ACC112 (cell line): ENCODE measurements around the gene TSPAN9.
"Not testable (repeated sequence)": the region's sequence is repeated elsewhere in the genome, so short reads cannot be mapped to it uniquely, and the experiment has no call there.

Experiments used
- H2AFZ ChIP-seq: fragments of 200-600 bp; sonication (generic); one replicate; pipeline ENCODE4 v1.6.0; 2017; ENCODE audit warnings: antibody characterized with exemption, low read length; ENCODE audit not compliant: unreplicated experiment
- H3K27ac ChIP-seq: fragments of 200-600 bp; sonication (generic); 2 replicates; pipeline ENCODE4 v1.5.1; 2014; ENCODE audit warnings: low read depth, mild to moderate bottlenecking, antibody characterized with exemption, low read length, moderate library complexity
- H3K27me3 ChIP-seq: fragments of 200-600 bp; sonication (generic); 2 replicates; pipeline ENCODE4 v1.6.1; 2014; ENCODE audit warnings: mild to moderate bottlenecking, antibody characterized with exemption, low read length, moderate library complexity, mixed read lengths; ENCODE audit not compliant: insufficient read depth
- H3K36me3 ChIP-seq: fragments of 200-600 bp; sonication (generic); 2 replicates; pipeline ENCODE4 v1.6.1; 2016; ENCODE audit warnings: mild to moderate bottlenecking, antibody characterized with exemption, low read length, moderate library complexity, mixed read lengths; ENCODE audit not compliant: insufficient read depth
- H3K4me1 ChIP-seq: fragments of 200-600 bp; sonication (generic); one replicate; pipeline ENCODE4 v1.6.1; 2016; ENCODE audit warnings: low read length, mixed read lengths; ENCODE audit not compliant: insufficient read depth, unreplicated experiment, control insufficient read depth
- H3K4me3 ChIP-seq: fragments of 200-600 bp; sonication (generic); 2 replicates; pipeline ENCODE4 v1.5.1; 2014; ENCODE audit warnings: mild to moderate bottlenecking, low read depth, low read length
- H3K79me2 ChIP-seq: fragments of 200-600 bp; sonication (generic); one replicate; pipeline ENCODE4 v1.6.0; 2016; ENCODE audit warnings: low read length; ENCODE audit not compliant: control insufficient read depth, unreplicated experiment, insufficient read depth

TSPAN9 gene

DNA sequence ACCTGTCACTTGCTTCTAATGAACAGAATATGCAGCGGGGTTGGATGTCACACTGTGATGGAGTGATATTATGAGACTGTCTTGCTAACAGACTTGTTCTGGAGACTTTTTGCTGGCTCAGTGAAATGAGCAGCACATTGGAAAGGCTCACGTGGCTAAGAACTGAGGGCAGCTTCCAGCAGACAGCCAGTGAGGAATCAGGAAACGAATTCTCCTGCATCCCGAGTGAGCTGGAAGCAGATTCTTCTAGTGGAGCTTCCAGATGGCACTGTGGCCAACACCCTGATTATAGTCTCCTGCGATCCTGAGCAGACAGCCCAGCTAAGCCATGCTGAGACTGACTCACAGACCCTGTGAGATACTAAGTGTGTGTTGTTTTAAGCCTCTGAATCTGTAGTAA lies 16.1 kb upstream of the TSPAN9 start:
- no peaks in the 10 kb centered on the region for H3K79me2 ChIP-seq
- H3K36me3 ChIP-seq, result no peaks in the 10 kb centered on the region
- H3K27ac ChIP-seq, result no peak overlapping the region
- H3K4me1 ChIP-seq, result no peaks in the 10 kb centered on the region
- H3K27me3 ChIP-seq, result peaks cover 44% of the 10 kb centered on the region
- no peak overlapping the region for H2AFZ ChIP-seq
- H3K4me3 ChIP-seq, result no peak overlapping the region

DNA sequence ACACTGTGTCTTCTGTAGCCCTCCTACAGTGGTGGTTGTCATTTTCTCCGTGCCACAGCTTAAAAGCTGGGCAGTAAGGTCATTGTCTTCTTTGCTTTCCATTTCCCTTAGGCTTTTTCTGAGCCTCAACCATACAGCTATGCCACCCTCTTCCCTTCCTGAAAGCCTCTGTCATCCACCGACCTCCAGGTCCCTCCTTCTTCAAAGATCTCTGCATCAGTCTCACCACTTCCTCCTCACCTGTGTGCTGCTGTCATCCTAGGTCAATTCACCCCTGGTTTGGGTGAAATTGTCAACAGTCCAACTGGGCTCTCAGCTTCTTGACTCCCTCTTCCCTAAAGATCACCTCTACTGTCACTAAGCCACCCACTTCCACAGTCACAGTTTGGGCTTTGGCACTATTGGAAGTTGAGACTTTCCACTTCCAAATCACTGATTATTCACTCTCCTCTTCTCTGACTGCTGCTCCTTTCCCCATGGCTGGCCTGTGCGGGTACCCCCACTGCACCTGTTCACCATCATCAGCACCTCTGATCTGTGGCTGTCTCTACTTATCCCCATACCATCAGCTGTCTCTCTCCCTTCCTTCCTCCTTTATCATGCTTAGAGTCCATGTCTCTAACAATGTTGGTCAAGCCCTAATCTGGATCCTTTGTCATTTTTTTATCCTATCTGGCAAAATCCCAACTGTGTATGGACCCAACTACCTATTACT lies 15.5 kb upstream of the TSPAN9 start:
- Histone ChIP-seq H3K4me1 (no peaks in the 10 kb centered on the region), H3K27me3 (peaks cover 44% of the 10 kb centered on the region), H3K27ac (no peak overlapping the region), H3K4me3 (no peak overlapping the region), H2AFZ (no peak overlapping the region), H3K79me2 (no peaks in the 10 kb centered on the region), H3K36me3 (no peaks in the 10 kb centered on the region)

DNA sequence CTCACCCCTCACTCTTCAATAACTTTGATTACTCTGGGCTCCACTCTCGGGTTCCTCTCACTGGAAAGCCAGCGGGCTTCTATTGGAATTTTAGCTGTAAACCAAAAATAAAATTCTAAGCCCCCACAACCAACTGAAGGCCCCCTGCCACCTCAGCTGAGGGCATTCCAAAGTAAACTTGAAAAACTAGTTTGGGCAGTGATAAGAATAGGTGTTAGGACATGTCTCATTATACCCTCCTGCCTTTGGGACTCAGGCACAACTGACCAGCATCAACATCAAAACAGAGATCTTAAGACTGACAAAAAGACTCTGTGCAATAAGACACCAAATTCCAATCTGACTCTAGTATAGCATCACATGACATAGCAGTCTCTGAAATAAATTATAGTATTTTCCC lies 11.9 kb upstream of the TSPAN9 start:
- H3K36me3 ChIP-seq, result no peaks in the 10 kb centered on the region
- no peak overlapping the region for H3K4me3 ChIP-seq

DNA sequence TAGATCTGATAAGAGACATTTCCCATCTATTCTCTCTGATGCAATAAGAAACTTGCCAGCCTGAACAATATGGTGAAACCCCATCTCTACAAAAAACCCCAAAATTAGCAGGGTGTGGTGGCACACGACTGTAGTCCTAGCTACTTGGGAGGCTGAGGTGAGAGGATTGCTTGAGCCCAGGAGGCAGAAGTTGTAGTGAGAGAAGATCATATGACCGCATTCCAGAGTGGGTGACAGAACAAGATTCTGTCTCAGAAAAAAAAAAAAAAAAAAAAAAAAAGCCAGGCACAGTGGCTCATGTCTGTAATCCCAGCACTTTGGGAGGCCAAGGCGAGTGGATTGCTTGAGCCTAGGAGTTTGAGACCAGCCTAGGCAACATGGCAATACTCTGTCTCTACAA lies 11.3 kb upstream of the TSPAN9 start:
- H3K36me3 ChIP-seq, H3K4me3 ChIP-seq, H3K27ac ChIP-seq, H2AFZ ChIP-seq, H3K4me1 ChIP-seq, H3K79me2 ChIP-seq: not testable (repeated sequence)
- H3K27me3 ChIP-seq, result peaks cover 47% of the 10 kb centered on the region

More for the DNA sequence above, 11.9 kb upstream of the TSPAN9 start:
- Histone ChIP-seq H3K4me1 (no peaks in the 10 kb centered on the region), H3K27me3 (peaks cover 50% of the 10 kb centered on the region), H2AFZ (no peak overlapping the region), H3K27ac (no peak overlapping the region), H3K79me2 (no peaks in the 10 kb centered on the region)

DNA sequence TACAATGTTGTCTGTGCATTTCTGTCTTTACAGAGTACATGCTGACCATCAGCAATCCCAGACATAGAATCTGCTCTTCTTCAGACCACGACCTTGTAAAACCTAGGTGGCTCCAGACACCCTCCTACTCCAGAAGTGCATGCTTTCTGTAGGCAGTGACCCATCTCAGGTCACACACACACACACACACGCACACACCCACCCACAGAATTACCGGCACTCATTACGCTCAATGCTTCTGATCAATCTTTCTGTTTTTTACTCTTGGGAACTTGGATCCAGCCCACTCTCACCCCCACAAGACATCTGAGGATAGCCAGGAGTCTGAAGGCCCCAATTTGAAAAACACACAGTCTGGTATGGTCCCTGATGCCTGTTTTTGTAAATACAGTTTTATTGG lies 7.5 kb upstream of the TSPAN9 start:
- Histone ChIP-seq H3K79me2 (no peaks in the 10 kb centered on the region), H3K27ac (no peak overlapping the region), H3K36me3 (no peaks in the 10 kb centered on the region), H3K4me3 (no peak overlapping the region), H3K27me3 (peaks cover 16% of the 10 kb centered on the region), H3K4me1 (peaks cover 5% of the 10 kb centered on the region), H2AFZ (no peak overlapping the region)

DNA sequence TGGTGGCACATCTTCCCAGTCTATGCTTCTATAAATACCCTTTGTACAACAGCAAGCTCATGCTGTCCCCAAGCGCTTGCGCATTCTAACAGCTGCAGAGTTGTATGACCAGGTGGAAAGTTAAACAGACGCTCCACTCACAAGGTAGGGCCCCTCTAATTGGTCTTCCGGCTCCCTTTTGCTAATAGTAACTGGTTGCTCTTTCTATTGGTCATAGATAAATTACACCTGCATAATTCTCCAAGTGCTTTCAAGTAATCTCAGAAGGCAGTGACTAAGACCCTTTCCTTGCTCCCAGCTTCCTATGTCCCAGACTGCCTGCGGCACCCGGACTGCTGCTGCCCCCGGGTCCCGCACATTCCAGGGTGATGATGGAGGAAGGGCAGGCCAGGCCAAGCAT lies 6.1 kb upstream of the TSPAN9 start:
- no peaks in the 10 kb centered on the region for H3K36me3 ChIP-seq
- H3K27ac ChIP-seq, result no peak overlapping the region
- peaks cover 5% of the 10 kb centered on the region for H3K4me1 ChIP-seq
- H2AFZ ChIP-seq, result no peak overlapping the region
- no peak overlapping the region for H3K4me3 ChIP-seq
- H3K27me3 ChIP-seq, result peaks cover 8% of the 10 kb centered on the region
- no peaks in the 10 kb centered on the region for H3K79me2 ChIP-seq

DNA sequence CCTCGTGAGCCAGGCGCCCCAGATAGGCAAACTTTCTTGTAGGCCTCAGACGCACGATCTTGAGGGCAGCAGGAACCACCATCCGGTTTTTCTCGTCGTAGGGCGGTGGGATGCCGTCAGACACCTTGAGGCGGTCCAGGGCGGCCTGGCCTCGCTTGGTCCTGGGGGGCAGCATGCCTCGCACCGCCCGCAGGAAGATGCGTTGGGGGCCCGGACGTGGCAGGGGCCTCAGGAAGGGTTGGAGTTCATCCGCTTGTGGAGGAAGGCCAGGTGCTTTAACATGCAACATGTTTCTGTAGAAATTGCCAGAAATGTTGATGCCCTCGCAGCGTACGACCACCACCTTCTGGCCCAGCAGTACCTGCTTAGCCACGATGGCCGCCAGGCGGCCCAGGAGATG lies 5.5 kb upstream of the TSPAN9 start:
- Histone ChIP-seq H3K27ac (no peak overlapping the region), H3K36me3 (no peaks in the 10 kb centered on the region), H3K4me3 (no peak overlapping the region), H2AFZ (no peak overlapping the region), H3K79me2 (no peaks in the 10 kb centered on the region), H3K27me3 (peaks cover 8% of the 10 kb centered on the region), H3K4me1 (peaks cover 5% of the 10 kb centered on the region)

DNA sequence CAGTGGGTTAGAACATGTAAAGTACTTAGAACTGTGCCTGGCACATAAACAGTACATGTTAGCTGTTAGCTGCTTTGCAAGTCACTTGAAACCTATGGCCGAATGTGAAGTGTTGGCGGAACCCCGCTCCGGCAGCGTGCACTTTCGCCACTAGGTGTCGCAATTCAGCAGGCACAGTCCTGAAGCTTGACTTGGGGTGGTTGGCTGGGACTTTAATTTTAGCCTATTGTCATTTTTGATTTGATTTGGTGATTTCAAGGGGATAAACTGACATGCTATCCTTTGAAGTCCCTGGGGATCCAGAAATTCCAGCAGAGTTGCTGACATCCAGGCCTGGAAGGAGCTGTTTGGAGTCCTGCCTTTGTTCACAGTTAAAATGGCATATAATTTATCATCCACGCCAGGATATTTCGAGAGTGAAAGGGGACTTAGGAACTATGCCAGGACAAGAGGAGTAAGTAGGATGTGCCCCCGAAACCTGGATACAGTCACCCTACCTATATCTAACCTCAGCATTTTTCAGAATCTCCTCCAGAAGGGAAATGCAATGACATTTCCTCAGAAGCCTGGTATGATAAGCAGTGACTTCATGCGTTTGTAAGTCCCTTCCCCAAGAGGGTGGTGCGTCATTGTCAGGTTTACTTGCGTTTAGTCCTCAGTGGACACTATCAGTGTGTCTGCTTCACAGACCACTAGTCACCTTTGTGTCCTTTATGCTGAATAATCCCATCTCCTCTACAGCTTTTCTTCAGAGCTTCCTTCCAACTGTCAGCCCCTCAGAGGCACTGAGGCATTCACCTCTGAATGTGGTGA lies 3.5 kb upstream of the TSPAN9 start:
- no peak overlapping the region for H2AFZ ChIP-seq
- H3K27ac ChIP-seq, result no peak overlapping the region
- H3K27me3 ChIP-seq, result no peaks in the 10 kb centered on the region
- H3K4me1 ChIP-seq, result peaks cover 9% of the 10 kb centered on the region
- H3K36me3 ChIP-seq, result no peaks in the 10 kb centered on the region
- no peaks in the 10 kb centered on the region for H3K79me2 ChIP-seq
- H3K4me3 ChIP-seq, result no peak overlapping the region

DNA sequence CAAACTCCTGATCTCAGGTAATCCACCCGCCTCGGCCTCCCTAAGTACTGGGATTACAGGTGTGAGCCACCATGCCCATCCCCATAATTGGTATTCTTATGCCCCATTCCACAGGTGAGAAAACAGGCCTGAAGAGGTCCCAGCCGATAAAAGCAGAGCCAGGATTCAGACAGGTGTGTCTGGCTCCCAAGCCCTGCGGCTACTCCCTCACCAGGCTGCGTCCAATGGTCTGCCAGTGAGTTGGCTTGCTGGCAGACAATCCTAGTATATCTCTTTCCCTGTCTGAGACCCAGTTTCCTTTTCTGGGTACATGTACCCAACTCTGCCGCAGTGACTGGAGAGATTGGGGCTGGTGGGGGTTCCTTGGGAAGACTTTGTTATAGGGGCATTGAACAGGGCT lies 1.9 kb upstream of the TSPAN9 start:
- no peaks in the 10 kb centered on the region for H3K27me3 ChIP-seq
- H2AFZ ChIP-seq, result no peak overlapping the region
- H3K36me3 ChIP-seq, result no peaks in the 10 kb centered on the region
- peaks cover 9% of the 10 kb centered on the region for H3K4me1 ChIP-seq
- no peaks in the 10 kb centered on the region for H3K79me2 ChIP-seq
- no peak overlapping the region for H3K4me3 ChIP-seq
- H3K27ac ChIP-seq, result no peak overlapping the region

DNA sequence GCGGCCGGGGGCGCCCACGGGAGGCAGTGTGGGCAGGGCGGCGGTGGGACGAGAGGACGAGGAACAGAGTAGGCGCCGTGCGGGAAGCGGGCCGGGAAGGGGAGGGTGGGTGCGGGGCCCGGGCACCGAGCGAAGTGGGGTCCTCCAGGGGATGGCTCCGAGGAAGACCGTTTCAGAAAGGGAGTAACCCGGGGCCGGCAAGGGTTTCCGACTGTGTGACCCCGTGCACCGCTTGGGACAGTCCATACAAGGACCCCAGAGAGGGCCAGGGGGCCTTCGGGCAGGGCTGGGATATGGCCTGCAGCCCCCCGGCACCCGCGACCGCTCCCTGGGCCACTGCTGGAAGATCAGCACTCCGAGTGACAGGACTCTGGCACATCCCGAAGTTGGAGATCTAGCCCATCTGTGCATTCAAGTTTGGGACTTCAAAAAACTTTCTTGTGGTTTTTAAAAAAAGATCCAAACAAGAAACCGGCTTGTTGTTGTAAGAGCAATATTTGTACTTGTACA lies 448 bp downstream of the TSPAN9 start:
- Histone ChIP-seq H3K27ac (no peak overlapping the region), H2AFZ (peak overlapping the region; percentile 71), H3K36me3 (no peaks in the 10 kb centered on the region), H3K79me2 (no peaks in the 10 kb centered on the region), H3K4me3 (peak overlapping the region; percentile 80), H3K4me1 (peaks cover 9% of the 10 kb centered on the region), H3K27me3 (no peaks in the 10 kb centered on the region)
